KG1 (cell line): ENCODE measurements around the gene NPIPB5.
"Not testable (repeated sequence)": the region's sequence is repeated elsewhere in the genome, so short reads cannot be mapped to it uniquely, and the experiment has no call there.

Experiments
- DNase-seq: peaks from one replicate; lab custom pipeline; 2025; lab: John Stamatoyannopoulos, UW

The NPIPB5 gene

GRCh38 chr16:22510591-22510990 is at the start of gene NPIPB5:
Gene NPIPB5, plus strand, starts transcription at chr16:22510891. Its CDS starts 2,911 bp downstream, at chr16:22513802.
- DNase-seq: not testable (repeated sequence)

GRCh38 chr16:22468846-22469245 is 41.8 kb upstream of the NPIPB5 start:
- DNase-seq: not testable (repeated sequence)

- not testable (repeated sequence) for DNase-seq
Measured at GRCh38 chr16:22537996-22538395, 27.3 kb downstream of the NPIPB5 start.

- not testable (repeated sequence) for DNase-seq
Measured at GRCh38 chr16:22544809-22545208, 34.1 kb downstream of the NPIPB5 start.

- not testable (repeated sequence) for DNase-seq
Measured at GRCh38 chr16:22546630-22547029, 35.9 kb downstream of the NPIPB5 start.

- not testable (repeated sequence) for DNase-seq
Measured at GRCh38 chr16:22547170-22547765, 36.6 kb downstream of the NPIPB5 start.

- DNase-seq: not testable (repeated sequence)
Measured at GRCh38 chr16:22549853-22550252, 39.2 kb downstream of the NPIPB5 start.

- not testable (repeated sequence) for DNase-seq
Measured at GRCh38 chr16:22551143-22551542, 40.5 kb downstream of the NPIPB5 start.

- DNase-seq: not testable (repeated sequence)
Measured at GRCh38 chr16:22551651-22552050, 41.0 kb downstream of the NPIPB5 start.

- DNase-seq: not testable (repeated sequence)
Measured at GRCh38 chr16:22556759-22557158, 46.1 kb downstream of the NPIPB5 start.
